M059J (cell line): ENCODE measurements around the gene UIMC1. TPM values are rescaled to one million over a fixed set of nuclear protein-coding genes. Genes with fewer than 3 reads are reported as not detected.
A peak's percentile ranks its signal among the peaks of the same experiment; 100 is the strongest.
"Not testable (repeated sequence)": the region's sequence is repeated elsewhere in the genome, so short reads cannot be mapped to it uniquely, and the experiment has no call there.

Experiments
- DNase-seq: peaks from one replicate; pipeline ENCODE4 v3.0.0-alpha.2; 2012; ENCODE audit warnings: low read depth
- total RNA-seq: library from RNA; depleted of rRNA; stranded (reverse); fragments of >200 nt; shearing (Covaris generic); gene quantifications from 2 replicates; pipeline ENCODE4 v1.2.3, GENCODE V29; 2014

Gene UIMC1
- total RNA-seq, 1 experiment from 2014 or later, result 27.8 TPM

- no peak for DNase-seq
Observed at GRCh38 chr5:177008716-177009115, 2.1 kb upstream of the UIMC1 start.

- peak; percentile 73 for DNase-seq
Observed at GRCh38 chr5:177005619-177006264, 837 bp downstream of the UIMC1 start.

- no peak for DNase-seq
Observed at GRCh38 chr5:177004961-177005360, 1.6 kb downstream of the UIMC1 start.

- DNase-seq, result no peak
Observed at GRCh38 chr5:177003649-177004048, 2.9 kb downstream of the UIMC1 start.

GRCh38 chr5:176999526-176999925 is 7.1 kb downstream of the UIMC1 start:
- DNase-seq, result not testable (repeated sequence)

- DNase-seq, result no peak
Observed at GRCh38 chr5:176998828-176999227, 7.8 kb downstream of the UIMC1 start.

GRCh38 chr5:176996780-176997179 is 9.8 kb downstream of the UIMC1 start:
- DNase-seq, result no peak

GRCh38 chr5:176995896-176996767 is 10.4 kb downstream of the UIMC1 start:
- DNase-seq, result peak; percentile 89

GRCh38 chr5:176995122-176995490 is 11.5 kb downstream of the UIMC1 start:
- DNase-seq, result no peak

GRCh38 chr5:176994460-176995121 is 12.0 kb downstream of the UIMC1 start:
- peak; percentile 22 for DNase-seq

GRCh38 chr5:176993081-176993480 is 13.5 kb downstream of the UIMC1 start:
- peak; percentile 44 for DNase-seq

- no peak for DNase-seq
Observed at GRCh38 chr5:176987583-176987982, 19.0 kb downstream of the UIMC1 start.

- no peak for DNase-seq
Observed at GRCh38 chr5:176986280-176986679, 20.3 kb downstream of the UIMC1 start.

- no peak for DNase-seq
Observed at GRCh38 chr5:176985516-176985915, 21.1 kb downstream of the UIMC1 start.

- DNase-seq, result not testable (repeated sequence)
Observed at GRCh38 chr5:176984176-176984575, 22.4 kb downstream of the UIMC1 start.

GRCh38 chr5:176983593-176983992 is 23.0 kb downstream of the UIMC1 start:
- DNase-seq, result not testable (repeated sequence)

- DNase-seq, result not testable (repeated sequence)
Observed at GRCh38 chr5:176983112-176983511, 23.5 kb downstream of the UIMC1 start.

GRCh38 chr5:176980818-176981217 is 25.8 kb downstream of the UIMC1 start:
- no peak for DNase-seq

- DNase-seq, result no peak
Observed at GRCh38 chr5:176979669-176980068, 26.9 kb downstream of the UIMC1 start.

GRCh38 chr5:176965633-176966032 is 40.9 kb downstream of the UIMC1 start:
- no peak for DNase-seq

- DNase-seq, result peak; percentile 40
Observed at GRCh38 chr5:176959051-176959450, 47.5 kb downstream of the UIMC1 start.

GRCh38 chr5:176956756-176957155 is 49.8 kb downstream of the UIMC1 start:
- no peak for DNase-seq

- DNase-seq, result peak; percentile 51
Observed at GRCh38 chr5:176955895-176956294, 50.7 kb downstream of the UIMC1 start.
